GM13976 (cell line): ENCODE measurements around the gene TMEM200A.

Experiments
- DNase-seq: peaks from one replicate; pipeline ENCODE4 v3.0.0; 2012; ENCODE audit warnings: low spot score
- in situ Hi-C: fragments of 300-500 bp; cut with MboI; formaldehyde crosslinking; loops from one replicate; pipeline ENCODE4 v1.12.0; 2022; ENCODE audit warnings: low sequenced_read_pairs, mixed read lengths, inconsistent platforms; ENCODE audit not compliant: unreplicated experiment
- TF ChIP-seq, protein P1 (sequence below): IDR thresholded peaks from 2 replicates; pipeline ENCODE4 v1.5.1; 2012; ENCODE audit warnings: borderline replicate concordance, mild to moderate bottlenecking; ENCODE audit not compliant: insufficient read depth; ENCODE audit errors: extremely low read depth, missing control alignments, control extremely low read depth

The TMEM200A gene

GRCh38 chr6:130396722-130397121 is 30.9 kb downstream of the TMEM200A start:
- TF ChIP-seq, protein P1, sequence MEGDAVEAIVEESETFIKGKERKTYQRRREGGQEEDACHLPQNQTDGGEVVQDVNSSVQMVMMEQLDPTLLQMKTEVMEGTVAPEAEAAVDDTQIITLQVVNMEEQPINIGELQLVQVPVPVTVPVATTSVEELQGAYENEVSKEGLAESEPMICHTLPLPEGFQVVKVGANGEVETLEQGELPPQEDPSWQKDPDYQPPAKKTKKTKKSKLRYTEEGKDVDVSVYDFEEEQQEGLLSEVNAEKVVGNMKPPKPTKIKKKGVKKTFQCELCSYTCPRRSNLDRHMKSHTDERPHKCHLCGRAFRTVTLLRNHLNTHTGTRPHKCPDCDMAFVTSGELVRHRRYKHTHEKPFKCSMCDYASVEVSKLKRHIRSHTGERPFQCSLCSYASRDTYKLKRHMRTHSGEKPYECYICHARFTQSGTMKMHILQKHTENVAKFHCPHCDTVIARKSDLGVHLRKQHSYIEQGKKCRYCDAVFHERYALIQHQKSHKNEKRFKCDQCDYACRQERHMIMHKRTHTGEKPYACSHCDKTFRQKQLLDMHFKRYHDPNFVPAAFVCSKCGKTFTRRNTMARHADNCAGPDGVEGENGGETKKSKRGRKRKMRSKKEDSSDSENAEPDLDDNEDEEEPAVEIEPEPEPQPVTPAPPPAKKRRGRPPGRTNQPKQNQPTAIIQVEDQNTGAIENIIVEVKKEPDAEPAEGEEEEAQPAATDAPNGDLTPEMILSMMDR = no peak
- no peak for DNase-seq
- in situ Hi-C loops = no loop called here

DNA sequence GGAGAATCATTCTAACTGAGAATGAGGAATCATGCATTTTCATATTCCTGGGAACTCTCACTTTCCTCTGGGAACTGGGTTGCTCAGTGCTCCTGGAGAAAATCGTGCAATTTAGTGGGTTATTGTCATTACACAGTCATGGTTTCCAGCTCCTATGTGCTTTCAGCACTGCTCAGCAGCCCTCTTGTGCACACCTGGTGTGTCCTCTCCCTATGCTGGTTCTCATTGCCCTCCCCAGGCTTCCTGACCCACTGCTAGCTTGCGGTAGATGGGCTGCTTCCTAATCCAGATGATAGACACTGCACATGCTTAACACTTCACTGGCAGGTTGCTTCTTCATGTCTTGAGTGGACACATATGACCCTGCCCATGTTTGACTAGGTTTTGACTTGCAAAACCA is 39.7 kb downstream of the TMEM200A start:
- in situ Hi-C loops = no loop called here
- no peak for DNase-seq
- TF ChIP-seq, protein P1 = no peak

GRCh38 chr6:130407032-130407431 is 41.2 kb downstream of the TMEM200A start:
- DNase-seq = no peak
- TF ChIP-seq, protein P1 = no peak
- in situ Hi-C loops = no loop called here

GRCh38 chr6:130409418-130410100 is 43.7 kb downstream of the TMEM200A start:
- no peak for DNase-seq
- in situ Hi-C loops = no loop called here
- TF ChIP-seq, protein P1 = no peak

DNA sequence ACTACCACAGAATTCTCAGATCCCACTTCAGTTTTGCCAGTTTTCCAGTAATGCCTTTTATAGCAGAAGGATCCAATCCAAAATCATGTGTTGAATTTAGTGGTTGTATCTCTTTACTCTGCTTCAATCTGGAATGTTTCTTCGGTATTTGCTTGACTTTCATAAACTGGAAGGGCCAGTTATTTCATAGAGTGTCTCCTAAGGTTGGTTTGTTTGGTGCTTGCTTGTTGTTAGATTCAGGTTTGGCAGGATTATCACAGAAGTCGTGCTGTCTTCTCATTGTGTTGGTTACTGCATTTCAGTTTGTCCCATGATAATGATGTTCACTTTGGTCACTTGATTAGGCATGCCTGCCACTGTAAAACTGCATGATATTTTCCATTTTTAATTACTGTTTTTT is 45.7 kb downstream of the TMEM200A start:
- in situ Hi-C loops = no loop called here
- no peak for DNase-seq
- TF ChIP-seq, protein P1 = no peak

DNA sequence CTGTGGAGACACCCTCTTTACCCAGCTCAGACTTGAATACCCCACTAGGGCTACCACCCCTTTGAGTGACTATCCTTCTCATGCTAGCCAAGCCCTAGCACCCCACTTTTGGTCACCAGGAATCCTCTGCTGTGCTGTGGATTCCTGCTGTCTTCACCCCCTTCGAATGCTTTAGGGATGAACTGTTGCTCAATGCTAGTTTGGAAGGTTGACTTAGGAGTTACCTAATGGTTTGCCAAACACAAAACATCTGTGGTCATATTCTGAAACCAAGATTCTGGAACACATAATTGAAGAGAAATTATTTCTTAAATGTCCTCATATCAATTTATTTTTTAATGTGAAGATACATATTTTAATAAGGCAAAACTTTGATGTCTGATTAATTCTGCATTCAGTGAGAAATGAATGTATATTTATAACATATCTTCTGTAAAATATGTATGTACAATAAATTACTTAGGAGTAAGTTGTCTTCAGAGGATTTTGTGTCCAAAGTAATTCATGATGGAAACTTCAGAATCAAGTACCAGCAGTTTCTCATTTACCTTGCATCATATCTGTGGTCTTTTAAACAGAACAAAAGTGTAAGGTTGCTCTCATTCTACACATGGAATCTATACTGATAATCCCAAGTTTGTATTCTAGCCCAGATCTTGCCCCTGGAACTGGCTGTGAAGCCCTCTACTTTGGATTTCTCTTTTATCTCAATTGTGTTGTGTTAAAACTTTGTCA is 46.9 kb downstream of the TMEM200A start:
- TF ChIP-seq, protein P1 = no peak
- in situ Hi-C loops = no loop called here
- no peak for DNase-seq
